ENCODE results near the gene C5orf63. TPM values are rescaled to one million over a fixed set of nuclear protein-coding genes. Genes with fewer than 3 reads are reported as not detected.
"Not testable (repeated sequence)": the region's sequence is repeated elsewhere in the genome, so short reads cannot be mapped to it uniquely, and the experiment has no call there.

Gene C5orf63
- 0.08 and 0.24 TPM in 2 replicates for total RNA-seq
- long read RNA-seq, full-length matches to known transcripts, result 2 of 2 reads
- long read RNA-seq, partial matches to known transcripts, result 0 of 2 reads
- long read RNA-seq, other reads (novel, unspliced or antisense), result 0 of 2 reads

- no peaks in the 10 kb centered on the region for H3K36me3 Mint-ChIP-seq (ENCODE audit: unreplicated experiment)
- peak within 1 kb of the TSS; percentile 66 for H3K27ac Mint-ChIP-seq (ENCODE audit: unreplicated experiment)
- peak within 1 kb of the TSS; percentile 64 for H3K4me3 Mint-ChIP-seq (ENCODE audit: unreplicated experiment)
- H3K4me1 Mint-ChIP-seq (ENCODE audit: unreplicated experiment), result peaks cover 55% of the 10 kb centered on the region
- no peak for TF ChIP-seq CTCF (IDR thresholded peaks at IDR 0.05)
- DNase-seq (ENCODE audit: extremely low spot score, unreplicated experiment), result no peak
- H3K27me3 Mint-ChIP-seq (ENCODE audit: unreplicated experiment), result no peaks in the 10 kb centered on the region
- no peaks in the 10 kb centered on the region for H3K9me3 Mint-ChIP-seq (ENCODE audit: unreplicated experiment)
These were observed at the start of gene C5orf63 for GRCh38 chr5:127072861-127073846. C5orf63 (minus strand) TSS chr5:127073502; CDS start chr5:127058995, 14,507 bp downstream.

GRCh38 chr5:127112347-127112864 lies 39.1 kb upstream of the C5orf63 start:
- Mint-ChIP-seq H3K4me1 (ENCODE audit: unreplicated experiment) (no peaks in the 10 kb centered on the region), H3K27ac (ENCODE audit: unreplicated experiment) (no peak overlapping the region), H3K9me3 (ENCODE audit: unreplicated experiment) (peaks cover 30% of the 10 kb centered on the region), H3K27me3 (ENCODE audit: unreplicated experiment) (peaks cover 46% of the 10 kb centered on the region), H3K4me3 (ENCODE audit: unreplicated experiment) (no peak overlapping the region), H3K36me3 (ENCODE audit: unreplicated experiment) (peaks cover 6% of the 10 kb centered on the region)
- no peak for TF ChIP-seq CTCF (IDR thresholded peaks at IDR 0.05)
- no peak for DNase-seq (ENCODE audit: extremely low spot score, unreplicated experiment)

DNA sequence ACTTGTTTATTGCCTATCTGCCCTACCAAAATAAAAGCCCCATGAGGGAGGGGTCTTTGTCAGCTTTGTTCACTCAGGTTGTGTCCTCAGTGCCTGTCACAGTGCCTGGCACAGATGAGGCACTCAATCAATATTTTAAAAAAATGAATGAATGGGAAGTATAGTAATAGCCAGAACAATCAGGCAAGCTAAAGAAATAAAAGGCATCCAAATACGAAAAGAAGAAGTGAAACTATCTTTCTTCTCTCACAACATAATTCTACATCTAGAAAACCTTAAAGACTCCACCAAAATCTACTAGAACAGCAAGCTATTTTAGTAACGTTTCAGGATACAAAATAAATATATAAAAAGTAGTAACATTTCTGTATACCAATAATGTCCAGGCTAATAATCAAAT lies 37.8 kb upstream of the C5orf63 start:
- Mint-ChIP-seq H3K36me3 (ENCODE audit: unreplicated experiment) (peaks cover 6% of the 10 kb centered on the region), H3K27me3 (ENCODE audit: unreplicated experiment) (peaks cover 45% of the 10 kb centered on the region), H3K27ac (ENCODE audit: unreplicated experiment) (no peak overlapping the region), H3K9me3 (ENCODE audit: unreplicated experiment) (peaks cover 32% of the 10 kb centered on the region), H3K4me1 (ENCODE audit: unreplicated experiment) (no peaks in the 10 kb centered on the region), H3K4me3 (ENCODE audit: unreplicated experiment) (no peak overlapping the region)
- no peak for TF ChIP-seq CTCF (IDR thresholded peaks at IDR 0.05)
- DNase-seq (ENCODE audit: extremely low spot score, unreplicated experiment), result no peak

GRCh38 chr5:127108624-127109260 lies 35.4 kb upstream of the C5orf63 start:
- H3K27me3 Mint-ChIP-seq (ENCODE audit: unreplicated experiment), result peaks cover 30% of the 10 kb centered on the region
- not testable (repeated sequence) for H3K4me1 Mint-ChIP-seq (ENCODE audit: unreplicated experiment); H3K27ac Mint-ChIP-seq (ENCODE audit: unreplicated experiment); H3K36me3 Mint-ChIP-seq (ENCODE audit: unreplicated experiment); DNase-seq (ENCODE audit: extremely low spot score, unreplicated experiment); H3K4me3 Mint-ChIP-seq (ENCODE audit: unreplicated experiment)
- peaks cover 34% of the 10 kb centered on the region for H3K9me3 Mint-ChIP-seq (ENCODE audit: unreplicated experiment)

GRCh38 chr5:127101935-127102334 lies 28.6 kb upstream of the C5orf63 start:
- Mint-ChIP-seq H3K36me3 (ENCODE audit: unreplicated experiment) (no peaks in the 10 kb centered on the region), H3K27ac (ENCODE audit: unreplicated experiment) (no peak overlapping the region), H3K4me1 (ENCODE audit: unreplicated experiment) (peaks cover 15% of the 10 kb centered on the region), H3K4me3 (ENCODE audit: unreplicated experiment) (no peak overlapping the region), H3K27me3 (ENCODE audit: unreplicated experiment) (peaks cover 27% of the 10 kb centered on the region), H3K9me3 (ENCODE audit: unreplicated experiment) (peaks cover 5% of the 10 kb centered on the region)
- TF ChIP-seq CTCF (IDR thresholded peaks at IDR 0.05), result no peak
- DNase-seq (ENCODE audit: extremely low spot score, unreplicated experiment), result no peak
